Retinal pigment epithelial cell (primary cell): Measurements from ENCODE around the gene IFNA2.
"Not testable (repeated sequence)": the region's sequence is repeated elsewhere in the genome, so short reads cannot be mapped to it uniquely, and the experiment has no call there.

ENCODE experiments used
- DNase-seq: peaks from one replicate; pipeline ENCODE4 v3.0.0-alpha.2; 2010; ENCODE audit warnings: low read depth
- H3K4me3 ChIP-seq: 2 replicates; pipeline ENCODE4 v1.5.1; 2011; ENCODE audit warnings: mild to moderate bottlenecking, low read length, control low read depth, moderate library complexity
- TF ChIP-seq, protein P1 (sequence below): conservative IDR thresholded peaks from 2 replicates; pipeline ENCODE4 v1.5.1; 2011; ENCODE audit warnings: low read depth, low read length, control low read depth, inconsistent platforms

The IFNA2 gene

DNA sequence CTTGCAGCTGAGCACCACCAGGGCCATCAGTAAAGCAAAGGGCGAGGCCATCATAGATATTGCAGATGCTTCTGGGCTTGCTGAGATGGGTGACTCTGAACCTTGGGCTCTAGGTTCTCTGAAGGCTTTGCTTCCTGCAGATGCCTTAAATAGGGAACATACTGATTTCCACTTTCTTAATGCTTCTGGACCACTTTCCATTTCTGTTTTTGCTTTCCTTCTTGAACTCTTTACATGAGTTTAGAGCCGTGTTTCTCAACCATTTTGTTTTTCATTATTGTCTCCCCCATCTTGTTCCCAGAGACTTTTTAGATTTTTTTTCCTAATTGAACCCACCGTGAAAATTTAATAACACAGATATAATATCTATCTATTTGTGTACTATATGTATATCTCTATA is 17.2 kb downstream of the IFNA2 start, which contains the start of gene IFNA13:
Gene IFNA13 (minus strand): TSS at position 101 of the 400 bp plus-strand sequence. CDS start 47 bp downstream, at position 54.
- H3K4me3 ChIP-seq: no peak within 1 kb of the TSS
- TF ChIP-seq, protein P1, sequence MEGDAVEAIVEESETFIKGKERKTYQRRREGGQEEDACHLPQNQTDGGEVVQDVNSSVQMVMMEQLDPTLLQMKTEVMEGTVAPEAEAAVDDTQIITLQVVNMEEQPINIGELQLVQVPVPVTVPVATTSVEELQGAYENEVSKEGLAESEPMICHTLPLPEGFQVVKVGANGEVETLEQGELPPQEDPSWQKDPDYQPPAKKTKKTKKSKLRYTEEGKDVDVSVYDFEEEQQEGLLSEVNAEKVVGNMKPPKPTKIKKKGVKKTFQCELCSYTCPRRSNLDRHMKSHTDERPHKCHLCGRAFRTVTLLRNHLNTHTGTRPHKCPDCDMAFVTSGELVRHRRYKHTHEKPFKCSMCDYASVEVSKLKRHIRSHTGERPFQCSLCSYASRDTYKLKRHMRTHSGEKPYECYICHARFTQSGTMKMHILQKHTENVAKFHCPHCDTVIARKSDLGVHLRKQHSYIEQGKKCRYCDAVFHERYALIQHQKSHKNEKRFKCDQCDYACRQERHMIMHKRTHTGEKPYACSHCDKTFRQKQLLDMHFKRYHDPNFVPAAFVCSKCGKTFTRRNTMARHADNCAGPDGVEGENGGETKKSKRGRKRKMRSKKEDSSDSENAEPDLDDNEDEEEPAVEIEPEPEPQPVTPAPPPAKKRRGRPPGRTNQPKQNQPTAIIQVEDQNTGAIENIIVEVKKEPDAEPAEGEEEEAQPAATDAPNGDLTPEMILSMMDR: no peak
- no peak for DNase-seq

DNA sequence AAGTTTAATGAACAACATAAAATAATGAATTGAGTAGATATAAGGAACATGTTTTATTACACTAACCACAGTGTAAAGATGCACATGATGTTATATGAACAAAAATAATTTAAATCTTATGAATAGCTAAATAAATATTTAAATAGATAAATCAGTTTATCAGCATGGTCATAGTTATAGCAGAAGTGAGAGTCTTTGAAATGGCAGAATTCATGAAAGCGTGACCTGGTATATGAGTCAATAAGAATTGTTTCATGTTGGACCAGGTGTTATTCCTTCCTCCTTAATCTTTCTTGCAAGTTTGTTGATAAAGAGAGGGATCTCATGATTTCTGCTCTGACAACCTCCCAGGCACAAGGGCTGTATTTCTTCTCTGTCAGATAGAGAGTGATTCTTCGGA is 18.0 kb downstream of the IFNA2 start:
- not testable (repeated sequence) for H3K4me3 ChIP-seq, DNase-seq

GRCh38 chr9:21362287-21362686 is 22.9 kb downstream of the IFNA2 start:
- TF ChIP-seq, protein P1: no peak

DNA sequence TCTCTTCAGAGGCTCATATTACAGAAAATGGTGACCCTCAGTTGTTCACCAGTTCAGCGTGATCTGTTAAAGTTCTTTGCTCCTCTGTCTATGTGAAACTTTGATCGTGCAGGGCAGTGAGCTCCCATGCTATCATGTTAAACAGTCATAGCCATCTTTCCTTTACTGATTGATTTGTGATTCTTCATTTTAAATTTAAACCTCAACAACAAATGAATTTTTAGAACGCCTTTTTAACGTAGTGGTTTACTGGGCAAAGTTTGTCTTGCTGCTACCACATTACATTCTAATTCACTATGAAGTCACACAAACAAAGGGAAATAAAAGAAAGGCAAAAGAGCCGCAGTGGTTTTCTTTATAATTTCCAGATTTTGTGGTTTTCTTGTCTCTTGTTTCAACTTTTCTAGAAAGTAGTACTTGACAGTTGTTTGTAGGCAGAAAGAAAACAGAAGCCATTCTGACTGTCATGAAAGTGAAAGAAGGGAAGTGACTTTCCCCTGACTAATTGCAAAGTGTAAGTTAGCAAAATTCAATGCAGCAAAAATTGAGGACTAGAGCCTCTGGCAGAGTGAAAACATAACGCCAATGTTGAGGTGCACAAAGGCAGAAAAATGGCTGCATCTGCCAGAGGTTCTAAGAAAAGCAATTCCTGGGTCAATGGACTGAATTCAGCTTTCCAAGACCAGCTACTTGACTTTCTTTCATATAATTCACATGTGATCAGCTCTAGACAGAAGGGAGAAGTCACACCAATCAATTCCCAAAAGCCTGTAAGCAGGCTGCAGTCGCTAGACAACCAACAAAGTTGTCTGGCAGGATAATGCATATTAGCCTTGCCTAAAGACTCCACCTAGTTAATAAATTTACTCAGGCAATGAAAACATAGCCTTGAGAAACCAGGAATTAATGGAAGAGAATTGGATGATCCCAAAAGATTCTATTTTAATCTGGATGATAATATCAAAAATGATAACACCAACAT is 27.4 kb downstream of the IFNA2 start:
- no peak for DNase-seq
- TF ChIP-seq, protein P1: no peak
- no peak overlapping the region for H3K4me3 ChIP-seq

More at GRCh38 chr9:21362287-21362686, 22.9 kb downstream of the IFNA2 start:
- H3K4me3 ChIP-seq: no peak overlapping the region
- DNase-seq: no peak

- no peak within 1 kb of the TSS for H3K4me3 ChIP-seq
- TF ChIP-seq, protein P1: no peak
- no peak for DNase-seq
Measured at GRCh38 chr9:21350787-21351186, 34.4 kb downstream of the IFNA2 start, which contains the start of gene IFNA6. IFNA6 (minus strand) TSS chr9:21350887; CDS start chr9:21350887, 0 bp downstream.

DNA sequence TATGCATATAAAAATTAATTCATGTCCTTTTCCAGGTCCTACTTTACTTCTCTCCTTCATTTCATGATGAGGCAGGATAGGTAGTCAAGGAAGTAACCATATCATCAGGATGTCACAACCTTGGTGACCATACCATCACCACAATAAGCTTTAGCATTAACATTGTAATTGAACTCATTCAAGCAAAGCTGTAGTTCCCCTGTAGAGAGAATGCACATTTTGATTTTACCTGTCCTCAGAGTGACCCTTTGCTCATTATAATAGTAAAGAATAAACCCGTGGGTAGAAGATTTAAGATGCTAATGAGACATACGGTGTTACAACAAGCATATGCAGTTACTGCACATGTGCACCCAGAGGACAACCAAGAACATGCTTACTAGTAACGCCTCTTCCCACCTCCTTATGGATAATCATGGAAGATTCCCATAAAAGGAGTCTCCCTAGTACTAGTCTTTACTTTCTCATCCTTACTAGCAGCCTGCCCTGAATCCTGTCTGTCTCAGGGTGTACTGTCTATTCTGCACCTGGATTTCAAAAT is 36.7 kb downstream of the IFNA2 start:
- no peak overlapping the region for H3K4me3 ChIP-seq
- TF ChIP-seq, protein P1: no peak
- DNase-seq: no peak

DNA sequence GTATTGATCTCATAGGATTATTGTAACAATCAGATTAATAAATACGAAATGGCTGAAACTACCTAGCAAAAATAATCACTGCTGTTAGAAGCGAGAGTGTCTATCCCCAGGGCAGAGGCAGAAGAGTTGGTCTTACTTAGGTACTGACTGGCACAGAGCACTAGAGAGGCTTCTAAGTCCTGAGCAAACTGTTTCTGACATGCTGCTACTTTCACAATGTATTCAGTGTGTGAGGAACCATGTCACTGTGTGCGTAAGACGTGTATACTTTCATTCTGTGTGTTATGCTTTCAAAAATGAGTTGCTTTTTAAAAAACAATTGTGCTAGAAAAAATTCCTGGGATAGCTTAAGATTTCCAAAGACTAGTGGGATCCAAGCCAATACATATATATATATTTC is 44.5 kb downstream of the IFNA2 start:
- no peak for DNase-seq
- TF ChIP-seq, protein P1: no peak
- no peak overlapping the region for H3K4me3 ChIP-seq
